Measurements from ENCODE around the gene HES3. TPM values are rescaled to one million over a fixed set of nuclear protein-coding genes. Genes with fewer than 3 reads are reported as not detected.

HES3 gene
- total RNA-seq, 1 donor from 2014 or later, result not detected

DNA sequence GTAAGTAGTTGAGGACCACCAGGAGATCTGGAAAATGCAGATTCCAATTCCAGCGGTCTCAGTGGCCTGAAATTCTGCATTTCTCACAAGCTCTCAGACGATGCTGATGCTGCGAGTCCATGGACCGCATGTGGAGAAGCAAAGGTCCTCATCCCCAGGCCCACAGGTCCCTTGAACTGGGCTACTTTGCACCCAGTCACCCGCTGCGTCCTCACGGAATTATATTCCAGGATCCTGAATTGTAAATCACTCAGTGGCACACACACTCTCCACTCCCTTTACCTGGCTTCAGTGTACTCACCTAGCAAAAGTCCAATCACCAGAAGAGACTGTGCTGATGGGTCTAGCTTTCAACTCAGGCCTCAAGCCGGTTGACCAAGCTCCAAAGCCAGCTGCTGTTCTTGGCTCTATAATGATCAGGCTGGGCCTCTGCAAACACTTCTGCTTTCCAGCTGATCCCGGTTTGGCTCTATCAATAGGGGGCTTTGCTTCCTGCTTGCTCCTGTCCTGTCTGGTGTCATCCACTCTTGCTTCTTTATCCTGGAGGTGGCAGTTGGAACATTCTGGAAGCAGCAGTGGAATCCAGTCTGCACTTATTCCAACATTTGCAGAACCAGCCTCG lies 43.7 kb upstream of the HES3 start:
- H3K9me3 ChIP-seq, result no peaks in the 10 kb centered on the region
- TF ChIP-seq, protein P1, sequence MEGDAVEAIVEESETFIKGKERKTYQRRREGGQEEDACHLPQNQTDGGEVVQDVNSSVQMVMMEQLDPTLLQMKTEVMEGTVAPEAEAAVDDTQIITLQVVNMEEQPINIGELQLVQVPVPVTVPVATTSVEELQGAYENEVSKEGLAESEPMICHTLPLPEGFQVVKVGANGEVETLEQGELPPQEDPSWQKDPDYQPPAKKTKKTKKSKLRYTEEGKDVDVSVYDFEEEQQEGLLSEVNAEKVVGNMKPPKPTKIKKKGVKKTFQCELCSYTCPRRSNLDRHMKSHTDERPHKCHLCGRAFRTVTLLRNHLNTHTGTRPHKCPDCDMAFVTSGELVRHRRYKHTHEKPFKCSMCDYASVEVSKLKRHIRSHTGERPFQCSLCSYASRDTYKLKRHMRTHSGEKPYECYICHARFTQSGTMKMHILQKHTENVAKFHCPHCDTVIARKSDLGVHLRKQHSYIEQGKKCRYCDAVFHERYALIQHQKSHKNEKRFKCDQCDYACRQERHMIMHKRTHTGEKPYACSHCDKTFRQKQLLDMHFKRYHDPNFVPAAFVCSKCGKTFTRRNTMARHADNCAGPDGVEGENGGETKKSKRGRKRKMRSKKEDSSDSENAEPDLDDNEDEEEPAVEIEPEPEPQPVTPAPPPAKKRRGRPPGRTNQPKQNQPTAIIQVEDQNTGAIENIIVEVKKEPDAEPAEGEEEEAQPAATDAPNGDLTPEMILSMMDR (IDR thresholded peaks at IDR 0.05), result no peak
- TF ChIP-seq POLR2A (IDR thresholded peaks at IDR 0.05) (no peak), POLR2AphosphoS5 (IDR thresholded peaks at IDR 0.05; ENCODE audit: insufficient read depth in 1 of 2, low read depth in 1 of 2) (no peak)
- peak overlapping the region; percentile 64 for H3K27ac ChIP-seq
- DNase-seq (ENCODE audit: extremely low spot score in 2 of 2), result no peak
- H3K4me1 ChIP-seq, result peaks cover 43% of the 10 kb centered on the region
- intact Hi-C loops (cut with DNase I), result no loop called here
- peaks cover 0 to 22% of the 10 kb centered on the region in 2 donors for H3K36me3 ChIP-seq
- H3K4me3 ChIP-seq, result peak overlapping the region; percentile 92 to 100
- H3K27me3 ChIP-seq, result no peaks in the 10 kb centered on the region

DNA sequence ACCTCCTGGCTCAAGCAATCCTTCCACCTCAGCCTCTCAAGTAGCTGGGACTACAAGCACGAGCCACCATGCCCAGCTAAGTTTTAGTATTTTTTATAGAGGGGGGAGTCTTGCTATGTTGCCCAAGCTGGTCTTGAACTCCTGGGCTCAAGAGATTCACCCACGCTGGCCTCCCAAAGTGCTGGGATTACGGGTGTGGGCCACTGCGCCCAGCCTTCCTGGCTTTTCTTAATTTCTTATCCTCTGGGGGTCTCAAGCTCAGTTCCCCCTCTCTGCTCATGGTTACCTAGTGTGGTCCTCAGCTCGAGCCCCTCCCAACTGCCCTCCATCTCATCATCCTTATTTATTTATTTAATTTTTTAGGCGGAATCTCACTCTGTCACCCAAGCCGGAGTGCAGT lies 41.7 kb upstream of the HES3 start:
- Histone ChIP-seq H3K9me3 (no peaks in the 10 kb centered on the region), H3K4me1 (peaks cover 55% of the 10 kb centered on the region), H3K4me3 (no peak overlapping the region), H3K27ac (no peak overlapping the region), H3K27me3 (no peaks in the 10 kb centered on the region), H3K36me3 (peaks cover 0 to 2% of the 10 kb centered on the region in 2 donors)
- TF ChIP-seq, protein P1 (IDR thresholded peaks at IDR 0.05), result no peak
- no peak for TF ChIP-seq POLR2AphosphoS5 (IDR thresholded peaks at IDR 0.05; ENCODE audit: insufficient read depth in 1 of 2, low read depth in 1 of 2)
- no peak for TF ChIP-seq POLR2A (IDR thresholded peaks at IDR 0.05)
- intact Hi-C loops (cut with DNase I), result no loop called here
- no peak for DNase-seq (ENCODE audit: extremely low spot score in 2 of 2)

DNA sequence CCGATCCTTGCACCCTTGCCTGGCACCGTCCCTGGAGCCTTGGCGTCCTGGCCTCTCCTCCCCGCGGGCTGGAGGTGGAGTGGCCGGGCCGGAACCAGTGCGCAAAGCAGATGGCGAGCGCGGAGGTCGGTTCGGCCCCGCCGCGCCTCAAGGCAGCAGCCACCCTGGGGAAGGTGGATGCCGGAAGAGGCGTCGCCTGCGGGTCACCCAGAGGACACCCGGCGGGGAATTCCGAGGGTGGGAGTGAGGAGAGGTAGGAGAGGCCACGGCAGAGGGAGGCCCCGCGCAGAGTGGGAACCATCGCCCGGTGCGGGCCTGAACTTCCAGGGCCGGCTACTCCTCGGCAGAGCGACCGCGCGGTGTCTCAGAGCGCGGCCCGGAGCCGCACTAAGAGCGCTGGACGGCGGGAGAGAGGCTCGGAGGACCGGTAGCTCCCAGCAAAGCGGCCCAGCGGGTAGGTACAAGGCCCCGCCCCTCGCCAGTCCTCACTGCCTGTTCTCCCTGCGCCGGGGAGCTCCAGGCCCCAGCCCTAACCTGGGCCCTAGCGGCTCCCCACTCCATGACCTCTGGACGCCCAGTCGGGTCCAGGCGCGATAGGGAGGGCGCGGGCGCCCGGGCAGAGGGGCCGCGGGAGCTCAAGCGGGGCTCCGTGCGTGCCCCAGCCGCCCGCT lies 38.0 kb upstream of the HES3 start, which contains the start of gene RNF207:
Gene RNF207 (plus strand): TSS at position 271 of the 671 bp plus-strand sequence. CDS start 417 bp downstream, outside the sequence.
- Histone ChIP-seq H3K27me3 (no peaks in the 10 kb centered on the region), H3K9me3 (no peaks in the 10 kb centered on the region), H3K4me1 (peaks cover 52% of the 10 kb centered on the region), H3K4me3 (peak within 1 kb of the TSS; percentile 43 to 53), H3K36me3 (no peaks in the 10 kb centered on the region), H3K27ac (peak within 1 kb of the TSS; percentile 72)
- TF ChIP-seq POLR2AphosphoS5 (IDR thresholded peaks at IDR 0.05; ENCODE audit: insufficient read depth in 1 of 2, low read depth in 1 of 2) (peak in 1 of 2 donors; percentile 71), POLR2A (IDR thresholded peaks at IDR 0.05) (no peak)
- intact Hi-C loops (cut with DNase I), result no loop called here
- no peak for DNase-seq (ENCODE audit: extremely low spot score in 2 of 2)

DNA sequence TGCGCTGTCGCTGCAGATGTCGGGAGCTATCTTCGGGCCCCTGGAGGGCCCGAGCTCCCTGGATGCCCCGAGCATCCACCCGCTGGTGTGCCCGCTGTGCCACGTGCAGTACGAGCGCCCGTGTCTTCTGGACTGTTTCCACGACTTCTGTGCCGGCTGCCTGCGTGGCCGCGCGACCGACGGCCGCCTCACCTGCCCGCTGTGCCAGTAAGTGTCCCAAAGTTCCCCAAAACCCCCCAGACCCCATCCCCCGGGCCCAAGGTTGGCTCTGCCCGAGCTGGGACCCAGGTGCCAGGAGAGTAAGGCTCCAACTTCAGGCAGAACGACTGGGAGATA lies 37.5 kb upstream of the HES3 start:
- peak overlapping the region; percentile 43 to 53 for H3K4me3 ChIP-seq
- no peaks in the 10 kb centered on the region for H3K9me3 ChIP-seq
- DNase-seq (ENCODE audit: extremely low spot score in 2 of 2), result no peak
- intact Hi-C loops (cut with DNase I), result no loop called here
- H3K4me1 ChIP-seq, result peaks cover 52% of the 10 kb centered on the region
- TF ChIP-seq POLR2AphosphoS5 (IDR thresholded peaks at IDR 0.05; ENCODE audit: insufficient read depth in 1 of 2, low read depth in 1 of 2) (no peak), POLR2A (IDR thresholded peaks at IDR 0.05) (no peak)
- TF ChIP-seq, protein P1 (IDR thresholded peaks at IDR 0.05), result no peak
- H3K27me3 ChIP-seq, result no peaks in the 10 kb centered on the region
- H3K36me3 ChIP-seq, result no peaks in the 10 kb centered on the region
- H3K27ac ChIP-seq, result no peak overlapping the region

DNA sequence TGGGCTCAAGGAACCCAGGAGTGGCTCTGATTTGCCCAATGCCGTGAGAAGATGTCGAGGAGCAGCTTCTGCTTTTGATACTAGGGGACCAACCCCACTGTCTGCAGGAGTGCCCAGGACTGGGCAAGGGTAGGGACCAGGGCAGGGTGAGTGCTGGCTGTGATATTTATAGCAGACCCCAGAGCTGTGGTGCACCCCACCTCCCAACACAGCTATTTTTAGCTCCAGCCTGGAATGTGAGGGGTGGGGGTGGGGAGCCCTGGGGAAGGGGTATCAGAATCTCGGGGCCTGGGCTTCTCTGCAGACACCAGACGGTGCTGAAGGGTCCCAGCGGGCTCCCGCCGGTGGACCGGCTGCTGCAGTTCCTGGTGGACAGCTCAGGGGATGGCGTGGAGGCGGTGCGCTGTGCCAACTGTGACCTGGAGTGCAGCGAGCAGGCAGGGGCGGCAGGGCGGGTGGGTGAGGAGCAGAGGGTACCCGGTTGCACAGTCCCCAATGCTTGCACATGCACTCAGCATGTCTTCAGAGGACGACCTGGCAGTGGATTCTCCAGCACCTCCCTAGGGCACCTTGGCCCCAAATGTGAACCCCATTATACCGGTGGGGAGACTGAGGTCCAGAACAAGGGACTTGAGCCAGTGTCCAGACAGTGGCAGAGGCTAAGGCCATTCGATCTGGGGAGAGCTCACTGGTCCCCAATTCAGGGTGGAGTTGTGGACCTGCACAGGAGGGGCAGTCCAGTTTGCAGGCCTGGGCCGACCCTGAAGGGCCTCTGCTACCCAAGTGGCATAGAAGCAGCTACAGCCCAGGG lies 36.7 kb upstream of the HES3 start:
- intact Hi-C loops (cut with DNase I), result no loop called here
- no peak for TF ChIP-seq POLR2A (IDR thresholded peaks at IDR 0.05)
- TF ChIP-seq, protein P1 (IDR thresholded peaks at IDR 0.05), result no peak
- no peak for TF ChIP-seq POLR2AphosphoS5 (IDR thresholded peaks at IDR 0.05; ENCODE audit: insufficient read depth in 1 of 2, low read depth in 1 of 2)
- H3K9me3 ChIP-seq, result no peaks in the 10 kb centered on the region
- no peaks in the 10 kb centered on the region for H3K36me3 ChIP-seq
- no peak for DNase-seq (ENCODE audit: extremely low spot score in 2 of 2)
- H3K27ac ChIP-seq, result no peak overlapping the region
- H3K27me3 ChIP-seq, result no peaks in the 10 kb centered on the region
- peaks cover 52% of the 10 kb centered on the region for H3K4me1 ChIP-seq
- peak overlapping the region in 1 of 2 donors; percentile 43 for H3K4me3 ChIP-seq

Measured in vagina (tissue), 2 donors.